Measurements from ENCODE around the gene SH3YL1. TPM values are rescaled to one million over a fixed set of nuclear protein-coding genes. Genes with fewer than 3 reads are reported as not detected.

SH3YL1 gene
- polyA plus RNA-seq, 1 donor (not counting 4 experiments of a cell fraction or from before 2014, with no cell fraction given): 41.8 TPM

GRCh38 chr2:237878-238277, 26.0 kb downstream of the SH3YL1 start:
- no peaks in the 10 kb centered on the region for H3K4me1 ChIP-seq (ENCODE audit: control insufficient read depth, extremely low read depth, insufficient read depth, low read length)
- dilution Hi-C loops (cut with MboI; ENCODE audit: extremely low pct_ligation_motif_present, low sequenced_read_pairs): no loop called here
- H3K36me3 ChIP-seq (ENCODE audit: control insufficient read depth in 2 of 2, extremely low read depth in 1 of 2, insufficient read depth in 2 of 2, low read length in 2 of 2): peaks cover 3 to 4% of the 10 kb centered on the region in 2 experiments
- H3K27me3 ChIP-seq (ENCODE audit: control insufficient read depth, extremely low read depth, insufficient read depth, low read length): no peaks in the 10 kb centered on the region
- TF ChIP-seq CTCF (optimal IDR thresholded peaks at IDR 0.05 in 1 of 3, IDR thresholded peaks at IDR 0.05 in 1 of 3, conservative IDR thresholded peaks at IDR 0.05 in 1 of 3; ENCODE audit: extremely low read depth in 1 of 3, insufficient read depth in 2 of 3, low read length in 3 of 3) (no peak), EZH2 (IDR thresholded peaks at IDR 0.05; ENCODE audit: low read length) (no peak)
- H4K20me1 ChIP-seq (ENCODE audit: control insufficient read depth, extremely low read depth, insufficient read depth, low read length): no peaks in the 10 kb centered on the region
- FAIRE-seq: no peak
- H3K79me2 ChIP-seq (ENCODE audit: control insufficient read depth, insufficient read depth, low read length): no peaks in the 10 kb centered on the region
- H3K27ac ChIP-seq (ENCODE audit: control insufficient read depth, insufficient read depth, low read length): no peak overlapping the region
- H2AFZ ChIP-seq (ENCODE audit: control insufficient read depth, low read length): no peak overlapping the region
- H3K9me1 ChIP-seq (ENCODE audit: control insufficient read depth, extremely low read depth, insufficient read depth, low read length): no peaks in the 10 kb centered on the region
- no peaks in the 10 kb centered on the region for H3K9me3 ChIP-seq (ENCODE audit: control insufficient read depth, low read depth, low read length)
- H3K9ac ChIP-seq (ENCODE audit: control insufficient read depth, extremely low read depth, insufficient read depth, low read length): no peak overlapping the region
- no peak for DNase-seq (ENCODE audit: low read depth, low spot score)
- no peak overlapping the region for H3K4me2 ChIP-seq (ENCODE audit: control insufficient read depth, extremely low read depth, insufficient read depth, low read depth, low read length)
- no peak overlapping the region for H3K4me3 ChIP-seq (ENCODE audit: control insufficient read depth in 2 of 3, extremely low read depth in 1 of 3, insufficient read depth in 2 of 3, low read depth in 1 of 3, low read length in 3 of 3)

GRCh38 chr2:236993-237539, 26.8 kb downstream of the SH3YL1 start:
- Histone ChIP-seq H4K20me1 (ENCODE audit: control insufficient read depth, extremely low read depth, insufficient read depth, low read length) (no peaks in the 10 kb centered on the region), H3K36me3 (ENCODE audit: control insufficient read depth in 2 of 2, extremely low read depth in 1 of 2, insufficient read depth in 2 of 2, low read length in 2 of 2) (peaks cover 3 to 4% of the 10 kb centered on the region in 2 experiments), H3K9me3 (ENCODE audit: control insufficient read depth, low read depth, low read length) (no peaks in the 10 kb centered on the region), H3K9me1 (ENCODE audit: control insufficient read depth, extremely low read depth, insufficient read depth, low read length) (no peaks in the 10 kb centered on the region), H2AFZ (ENCODE audit: control insufficient read depth, low read length) (no peak overlapping the region), H3K27me3 (ENCODE audit: control insufficient read depth, extremely low read depth, insufficient read depth, low read length) (no peaks in the 10 kb centered on the region), H3K9ac (ENCODE audit: control insufficient read depth, extremely low read depth, insufficient read depth, low read length) (no peak overlapping the region), H3K79me2 (ENCODE audit: control insufficient read depth, insufficient read depth, low read length) (no peaks in the 10 kb centered on the region), H3K4me3 (ENCODE audit: control insufficient read depth in 2 of 3, extremely low read depth in 1 of 3, insufficient read depth in 2 of 3, low read depth in 1 of 3, low read length in 3 of 3) (no peak overlapping the region), H3K4me1 (ENCODE audit: control insufficient read depth, extremely low read depth, insufficient read depth, low read length) (no peaks in the 10 kb centered on the region), H3K27ac (ENCODE audit: control insufficient read depth, insufficient read depth, low read length) (no peak overlapping the region), H3K4me2 (ENCODE audit: control insufficient read depth, extremely low read depth, insufficient read depth, low read depth, low read length) (no peak overlapping the region)
- DNase-seq (ENCODE audit: low read depth, low spot score) (no peak), FAIRE-seq (no peak)
- no peak for TF ChIP-seq CTCF (optimal IDR thresholded peaks at IDR 0.05 in 1 of 3, IDR thresholded peaks at IDR 0.05 in 1 of 3, conservative IDR thresholded peaks at IDR 0.05 in 1 of 3; ENCODE audit: extremely low read depth in 1 of 3, insufficient read depth in 2 of 3, low read length in 3 of 3)
- no peak for TF ChIP-seq EZH2 (IDR thresholded peaks at IDR 0.05; ENCODE audit: low read length)
- dilution Hi-C loops (cut with MboI; ENCODE audit: extremely low pct_ligation_motif_present, low sequenced_read_pairs): no loop called here
